ENCODE measurements around the gene SURF1. TPM values are rescaled to one million over a fixed set of nuclear protein-coding genes. Genes with fewer than 3 reads are reported as not detected.

SURF1 gene
- total RNA-seq, 1 donor from 2014 or later: 30.0 TPM

DNA sequence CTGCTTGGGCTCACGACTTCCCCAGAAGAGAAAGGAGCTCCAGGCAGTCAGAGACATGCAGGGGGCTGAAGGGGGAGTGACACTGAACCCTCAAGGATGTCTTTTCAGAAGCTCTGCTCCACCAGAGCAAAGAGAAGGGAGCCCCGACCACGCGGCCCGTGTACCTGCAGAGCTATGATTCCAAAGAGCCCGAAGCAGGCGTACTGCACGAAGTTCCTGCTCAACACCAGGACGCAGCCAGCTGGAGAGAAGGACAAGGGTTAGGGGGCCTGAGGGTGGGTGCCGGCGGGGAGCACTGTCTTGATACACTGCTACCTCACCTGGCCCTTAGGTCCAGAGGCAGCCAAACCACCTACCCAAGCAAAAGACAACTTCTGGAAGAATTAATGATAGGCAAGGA, 10.1 kb upstream of the SURF1 start:
- peaks cover 25% of the 10 kb centered on the region for H3K36me3 Mint-ChIP-seq
- no peaks in the 10 kb centered on the region for H3K27me3 Mint-ChIP-seq (ENCODE audit: low read depth)
- no peak overlapping the region for H3K27ac Mint-ChIP-seq
- H3K4me1 Mint-ChIP-seq: peaks cover 3% of the 10 kb centered on the region
- H3K9me3 Mint-ChIP-seq: no peaks in the 10 kb centered on the region
- H3K4me3 Mint-ChIP-seq: no peak overlapping the region
- no peak for TF ChIP-seq CTCF (IDR thresholded peaks at IDR 0.05; ENCODE audit: unreplicated experiment)
- no peak for DNase-seq (ENCODE audit: low spot score in 2 of 2, unreplicated experiment in 2 of 2)

DNA sequence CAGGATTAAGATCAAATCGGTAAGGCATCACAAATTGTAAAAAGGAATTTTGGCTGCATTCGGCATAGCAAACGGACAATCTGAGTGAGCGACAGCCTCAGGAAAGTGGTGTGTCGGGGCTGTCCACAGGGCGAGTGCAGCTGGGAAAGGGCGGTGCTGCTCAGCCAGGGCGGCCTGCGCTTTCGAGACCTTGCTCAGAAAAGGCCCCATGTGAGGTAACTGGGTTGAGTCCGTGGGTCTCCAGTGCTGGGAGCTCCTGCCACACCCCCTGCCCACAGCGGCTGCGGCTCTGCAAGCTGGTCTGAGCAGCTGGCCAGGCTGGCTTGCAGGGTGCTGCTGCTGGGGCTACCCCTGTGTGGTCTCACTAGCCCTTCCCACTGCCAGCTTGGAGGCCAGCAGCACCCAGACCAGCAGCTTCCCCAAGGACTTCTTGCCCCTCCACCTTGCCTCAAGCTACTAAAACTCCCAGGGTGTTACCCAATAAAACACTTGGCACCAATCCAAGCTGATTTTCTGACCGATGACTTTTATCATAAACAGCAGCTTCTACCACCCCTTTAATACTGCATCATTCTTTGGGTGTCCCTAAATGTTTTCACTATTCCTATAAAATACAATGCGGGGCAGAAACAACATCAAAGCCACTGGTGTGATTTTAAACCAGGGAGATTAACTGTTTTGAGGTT, 6.2 kb upstream of the SURF1 start:
- no peak for TF ChIP-seq CTCF (IDR thresholded peaks at IDR 0.05; ENCODE audit: unreplicated experiment)
- Mint-ChIP-seq H3K4me3 (no peak overlapping the region), H3K9me3 (no peaks in the 10 kb centered on the region), H3K36me3 (peaks cover 25% of the 10 kb centered on the region), H3K27me3 (ENCODE audit: low read depth) (no peaks in the 10 kb centered on the region), H3K4me1 (no peaks in the 10 kb centered on the region), H3K27ac (no peak overlapping the region)
- no peak for DNase-seq (ENCODE audit: low spot score in 2 of 2, unreplicated experiment in 2 of 2)

GRCh38 chr9:133361507-133362092, 5.3 kb upstream of the SURF1 start:
- Mint-ChIP-seq H3K4me3 (no peak overlapping the region), H3K4me1 (peaks cover 3% of the 10 kb centered on the region), H3K27me3 (ENCODE audit: low read depth) (no peaks in the 10 kb centered on the region), H3K36me3 (peaks cover 25% of the 10 kb centered on the region), H3K9me3 (no peaks in the 10 kb centered on the region), H3K27ac (peak overlapping the region; percentile 39)
- no peak for DNase-seq (ENCODE audit: low spot score in 2 of 2, unreplicated experiment in 2 of 2)
- no peak for TF ChIP-seq CTCF (IDR thresholded peaks at IDR 0.05; ENCODE audit: unreplicated experiment)

DNA sequence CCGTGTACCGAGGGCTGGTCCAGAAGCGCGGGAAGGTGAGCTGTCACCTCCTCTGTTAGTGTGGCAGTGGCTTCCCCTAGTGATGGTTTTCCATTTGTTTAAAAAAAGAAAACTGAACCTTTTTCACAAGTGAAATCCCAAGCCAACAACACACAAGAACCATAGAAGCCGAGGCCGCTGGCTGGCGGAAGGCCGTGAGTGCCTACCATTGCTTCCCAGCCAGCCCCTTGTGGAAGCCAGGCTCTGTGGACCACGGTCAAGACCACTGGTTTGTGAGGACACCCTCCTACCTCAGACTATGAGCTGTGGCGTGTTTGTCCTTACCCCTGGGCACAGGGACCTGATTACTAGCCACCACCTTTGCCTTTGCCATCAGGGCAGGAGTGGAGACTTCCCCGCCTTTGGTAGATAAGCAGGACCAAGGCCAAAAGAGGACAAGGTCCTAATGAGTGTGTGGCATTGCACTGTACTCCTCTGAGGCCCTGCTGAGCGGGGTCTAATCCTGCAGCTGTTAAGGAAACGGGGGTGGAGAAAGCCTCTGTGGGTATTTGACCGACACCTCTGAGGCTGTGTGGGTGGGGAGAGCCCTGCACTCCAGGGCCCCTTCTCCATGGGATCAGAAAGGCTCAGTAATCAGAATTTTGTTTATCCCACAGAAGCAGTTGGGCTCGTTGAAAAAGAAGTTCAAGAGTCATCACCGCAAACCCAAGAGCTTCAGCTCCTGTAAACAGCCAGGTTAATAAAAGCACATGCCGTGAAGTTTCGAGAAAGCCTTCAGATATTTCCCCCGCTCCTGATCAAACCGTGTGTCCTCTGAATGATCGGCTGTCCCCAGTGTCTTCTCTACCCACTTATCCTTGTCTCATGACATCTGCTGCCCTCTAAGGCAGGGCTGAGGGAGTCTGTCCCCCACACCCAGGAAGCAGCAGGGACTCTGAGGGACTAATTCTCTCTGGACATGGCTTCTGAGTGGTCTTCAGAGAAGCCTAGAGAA, 4.4 kb upstream of the SURF1 start:
- H3K36me3 Mint-ChIP-seq: peaks cover 25% of the 10 kb centered on the region
- no peak overlapping the region for H3K27ac Mint-ChIP-seq
- H3K4me3 Mint-ChIP-seq: no peak overlapping the region
- H3K27me3 Mint-ChIP-seq (ENCODE audit: low read depth): no peaks in the 10 kb centered on the region
- peaks cover 3% of the 10 kb centered on the region for H3K4me1 Mint-ChIP-seq
- no peak for DNase-seq (ENCODE audit: low spot score in 2 of 2, unreplicated experiment in 2 of 2)
- H3K9me3 Mint-ChIP-seq: no peaks in the 10 kb centered on the region
- TF ChIP-seq CTCF (IDR thresholded peaks at IDR 0.05; ENCODE audit: unreplicated experiment): no peak

DNA sequence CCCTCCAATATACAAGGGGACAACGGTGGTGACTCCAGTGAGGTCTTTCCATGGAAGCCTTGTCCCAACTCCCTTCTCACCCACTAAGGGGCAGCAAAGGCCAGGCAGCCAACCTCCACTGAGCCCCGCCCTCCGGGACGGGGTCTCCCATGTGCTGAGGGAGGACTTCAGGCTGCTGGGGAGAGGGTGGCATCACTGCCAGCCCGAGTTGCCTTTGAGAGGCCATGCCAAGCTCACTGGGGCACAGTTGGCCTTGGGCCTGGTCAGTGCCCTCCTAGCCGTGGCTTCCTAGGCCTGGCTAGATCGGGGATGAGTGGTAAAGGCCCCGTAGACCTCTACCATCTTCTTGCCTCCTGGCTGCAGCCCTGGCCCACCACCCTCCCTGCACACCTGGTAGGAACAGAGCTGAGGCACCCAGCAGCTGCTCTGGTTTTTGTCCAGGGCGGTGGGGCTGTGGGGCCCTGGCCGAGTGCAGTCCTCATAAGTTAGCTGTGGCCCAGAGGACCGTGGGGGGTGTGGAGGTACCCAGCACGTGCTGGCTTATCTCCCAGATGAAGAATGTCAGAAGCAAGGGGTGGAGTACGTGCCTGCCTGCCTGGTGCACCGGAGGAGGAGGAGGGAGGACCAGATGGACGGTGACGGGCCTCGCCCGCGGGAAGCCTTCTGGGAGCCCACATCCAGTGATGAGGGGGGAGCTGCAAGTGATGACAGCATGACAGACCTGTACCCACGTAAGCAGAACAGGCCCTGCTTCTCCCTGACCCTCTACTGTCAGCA, 3.3 kb upstream of the SURF1 start:
- Mint-ChIP-seq H3K36me3 (peaks cover 22% of the 10 kb centered on the region), H3K27me3 (ENCODE audit: low read depth) (no peaks in the 10 kb centered on the region), H3K4me1 (peaks cover 3% of the 10 kb centered on the region), H3K9me3 (no peaks in the 10 kb centered on the region), H3K4me3 (peak overlapping the region; percentile 43), H3K27ac (no peak overlapping the region)
- no peak for DNase-seq (ENCODE audit: low spot score in 2 of 2, unreplicated experiment in 2 of 2)
- TF ChIP-seq CTCF (IDR thresholded peaks at IDR 0.05; ENCODE audit: unreplicated experiment): no peak

Measured in mesothelial cell of epicardium (in vitro differentiated cells).